ENCODE measurements around the gene CCN6. TPM values are rescaled to one million over a fixed set of nuclear protein-coding genes. Genes with fewer than 3 reads are reported as not detected.

CCN6 gene
- polyA plus RNA-seq (2012; ENCODE audit: insufficient read depth, insufficient read length): 0.48 TPM

- no peak within 1 kb of the TSS for H3K4me3 ChIP-seq (ENCODE audit: low read length)
- no peak for DNase-seq (ENCODE audit: low read depth, low spot score)
Measured at GRCh38 chr6:112054001-112054400, at the start of gene CCN6. Gene CCN6, plus strand, starts transcription at chr6:112054104. Its CDS starts 254 bp downstream, at chr6:112054358.

GRCh38 chr6:112004201-112005012 is 49.5 kb upstream of the CCN6 start:
- H3K4me3 ChIP-seq (ENCODE audit: low read length): no peak overlapping the region

GRCh38 chr6:112005013-112005371 is 48.9 kb upstream of the CCN6 start:
- DNase-seq (ENCODE audit: low read depth, low spot score): no peak
- H3K4me3 ChIP-seq (ENCODE audit: low read length): no peak overlapping the region

More at GRCh38 chr6:112004201-112005012, 49.5 kb upstream of the CCN6 start:
- no peak for DNase-seq (ENCODE audit: low read depth, low spot score)

- no peak for DNase-seq (ENCODE audit: low read depth, low spot score)
Measured at GRCh38 chr6:112007254-112007653, 46.6 kb upstream of the CCN6 start.

GRCh38 chr6:112007805-112008204 is 46.1 kb upstream of the CCN6 start:
- no peak for DNase-seq (ENCODE audit: low read depth, low spot score)
- no peak overlapping the region for H3K4me3 ChIP-seq (ENCODE audit: low read length)

More at GRCh38 chr6:112007254-112007653, 46.6 kb upstream of the CCN6 start:
- no peak overlapping the region for H3K4me3 ChIP-seq (ENCODE audit: low read length)

- H3K4me3 ChIP-seq (ENCODE audit: low read length): no peak overlapping the region
- DNase-seq (ENCODE audit: low read depth, low spot score): no peak
Measured at GRCh38 chr6:112008482-112008881, 45.4 kb upstream of the CCN6 start.

GRCh38 chr6:112010328-112010727 is 43.6 kb upstream of the CCN6 start:
- DNase-seq (ENCODE audit: low read depth, low spot score): no peak

GRCh38 chr6:112013051-112013450 is 40.9 kb upstream of the CCN6 start:
- H3K4me3 ChIP-seq (ENCODE audit: low read length): no peak overlapping the region
- DNase-seq (ENCODE audit: low read depth, low spot score): no peak

More at GRCh38 chr6:112010328-112010727, 43.6 kb upstream of the CCN6 start:
- no peak overlapping the region for H3K4me3 ChIP-seq (ENCODE audit: low read length)

- no peak overlapping the region for H3K4me3 ChIP-seq (ENCODE audit: low read length)
- DNase-seq (ENCODE audit: low read depth, low spot score): no peak
Measured at GRCh38 chr6:112014483-112014882, 39.4 kb upstream of the CCN6 start.

- no peak for DNase-seq (ENCODE audit: low read depth, low spot score)
- H3K4me3 ChIP-seq (ENCODE audit: low read length): no peak overlapping the region
Measured at GRCh38 chr6:112015725-112016124, 38.2 kb upstream of the CCN6 start.

- no peak for DNase-seq (ENCODE audit: low read depth, low spot score)
- H3K4me3 ChIP-seq (ENCODE audit: low read length): no peak overlapping the region
Measured at GRCh38 chr6:112016320-112016719, 37.6 kb upstream of the CCN6 start.

GRCh38 chr6:112017169-112017568 is 36.7 kb upstream of the CCN6 start:
- H3K4me3 ChIP-seq (ENCODE audit: low read length): no peak overlapping the region
- no peak for DNase-seq (ENCODE audit: low read depth, low spot score)

- no peak for DNase-seq (ENCODE audit: low read depth, low spot score)
- H3K4me3 ChIP-seq (ENCODE audit: low read length): no peak overlapping the region
Measured at GRCh38 chr6:112017760-112018537, 36.0 kb upstream of the CCN6 start.

- DNase-seq (ENCODE audit: low read depth, low spot score): no peak
- H3K4me3 ChIP-seq (ENCODE audit: low read length): no peak overlapping the region
Measured at GRCh38 chr6:112018619-112019416, 35.1 kb upstream of the CCN6 start.

GRCh38 chr6:112019589-112019988 is 34.3 kb upstream of the CCN6 start:
- no peak overlapping the region for H3K4me3 ChIP-seq (ENCODE audit: low read length)
- no peak for DNase-seq (ENCODE audit: low read depth, low spot score)

- no peak for DNase-seq (ENCODE audit: low read depth, low spot score)
- no peak overlapping the region for H3K4me3 ChIP-seq (ENCODE audit: low read length)
Measured at GRCh38 chr6:112021691-112022310, 32.1 kb upstream of the CCN6 start.

GRCh38 chr6:112022749-112023148 is 31.2 kb upstream of the CCN6 start:
- DNase-seq (ENCODE audit: low read depth, low spot score): no peak
- no peak overlapping the region for H3K4me3 ChIP-seq (ENCODE audit: low read length)

- DNase-seq (ENCODE audit: low read depth, low spot score): no peak
- no peak overlapping the region for H3K4me3 ChIP-seq (ENCODE audit: low read length)
Measured at GRCh38 chr6:112024464-112024863, 29.4 kb upstream of the CCN6 start.

- no peak for DNase-seq (ENCODE audit: low read depth, low spot score)
- H3K4me3 ChIP-seq (ENCODE audit: low read length): no peak overlapping the region
Measured at GRCh38 chr6:112026933-112027332, 27.0 kb upstream of the CCN6 start.

All from Jurkat, Clone E6-1 (cell line).